Retinal pigment epithelial cell (primary cell): ENCODE measurements around the gene GALNT2.

Experiments used
- DNase-seq: peaks from one replicate; pipeline ENCODE4 v3.0.0-alpha.2; 2010; ENCODE audit warnings: low read depth
- H3K4me3 ChIP-seq: 2 replicates; pipeline ENCODE4 v1.5.1; 2011; ENCODE audit warnings: mild to moderate bottlenecking, low read length, control low read depth, moderate library complexity
- TF ChIP-seq, protein P1 (sequence below): conservative IDR thresholded peaks from 2 replicates; pipeline ENCODE4 v1.5.1; 2011; ENCODE audit warnings: low read depth, low read length, control low read depth, inconsistent platforms

Gene GALNT2

GRCh38 chr1:230197644-230198567 is 130.9 kb downstream of the GALNT2 start:
- TF ChIP-seq, protein P1, sequence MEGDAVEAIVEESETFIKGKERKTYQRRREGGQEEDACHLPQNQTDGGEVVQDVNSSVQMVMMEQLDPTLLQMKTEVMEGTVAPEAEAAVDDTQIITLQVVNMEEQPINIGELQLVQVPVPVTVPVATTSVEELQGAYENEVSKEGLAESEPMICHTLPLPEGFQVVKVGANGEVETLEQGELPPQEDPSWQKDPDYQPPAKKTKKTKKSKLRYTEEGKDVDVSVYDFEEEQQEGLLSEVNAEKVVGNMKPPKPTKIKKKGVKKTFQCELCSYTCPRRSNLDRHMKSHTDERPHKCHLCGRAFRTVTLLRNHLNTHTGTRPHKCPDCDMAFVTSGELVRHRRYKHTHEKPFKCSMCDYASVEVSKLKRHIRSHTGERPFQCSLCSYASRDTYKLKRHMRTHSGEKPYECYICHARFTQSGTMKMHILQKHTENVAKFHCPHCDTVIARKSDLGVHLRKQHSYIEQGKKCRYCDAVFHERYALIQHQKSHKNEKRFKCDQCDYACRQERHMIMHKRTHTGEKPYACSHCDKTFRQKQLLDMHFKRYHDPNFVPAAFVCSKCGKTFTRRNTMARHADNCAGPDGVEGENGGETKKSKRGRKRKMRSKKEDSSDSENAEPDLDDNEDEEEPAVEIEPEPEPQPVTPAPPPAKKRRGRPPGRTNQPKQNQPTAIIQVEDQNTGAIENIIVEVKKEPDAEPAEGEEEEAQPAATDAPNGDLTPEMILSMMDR, result no peak
- DNase-seq, result no peak

GRCh38 chr1:230199034-230199433 is 132.0 kb downstream of the GALNT2 start:
- TF ChIP-seq, protein P1, result no peak
- DNase-seq, result no peak
- no peak overlapping the region for H3K4me3 ChIP-seq

More at GRCh38 chr1:230197644-230198567, 130.9 kb downstream of the GALNT2 start:
- no peak overlapping the region for H3K4me3 ChIP-seq

DNA sequence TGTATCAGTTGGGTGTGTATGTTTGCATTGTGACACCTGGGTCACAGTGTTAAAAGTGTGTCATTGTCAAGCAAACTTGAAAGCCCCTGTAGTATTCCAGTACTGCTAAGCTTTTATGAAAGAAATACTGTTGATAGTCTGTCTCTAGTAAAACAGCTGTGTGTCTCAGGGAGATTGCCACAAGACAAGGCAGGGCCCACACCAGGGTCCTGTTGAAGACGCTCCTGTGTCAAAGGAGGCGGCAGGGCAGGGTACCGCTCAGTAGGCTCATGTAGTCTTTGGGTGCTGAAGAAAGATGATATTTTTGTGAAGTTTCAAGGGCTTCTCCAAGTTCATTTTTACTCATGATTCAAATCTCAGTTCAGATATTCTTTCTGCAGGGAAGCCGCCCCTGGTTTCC is 132.5 kb downstream of the GALNT2 start:
- TF ChIP-seq, protein P1, result no peak
- no peak for DNase-seq
- no peak overlapping the region for H3K4me3 ChIP-seq

- no peak for DNase-seq
- TF ChIP-seq, protein P1, result no peak
- no peak overlapping the region for H3K4me3 ChIP-seq
Observed at GRCh38 chr1:230200276-230200675, 133.2 kb downstream of the GALNT2 start.

GRCh38 chr1:230201445-230201844 is 134.4 kb downstream of the GALNT2 start:
- no peak for DNase-seq

DNA sequence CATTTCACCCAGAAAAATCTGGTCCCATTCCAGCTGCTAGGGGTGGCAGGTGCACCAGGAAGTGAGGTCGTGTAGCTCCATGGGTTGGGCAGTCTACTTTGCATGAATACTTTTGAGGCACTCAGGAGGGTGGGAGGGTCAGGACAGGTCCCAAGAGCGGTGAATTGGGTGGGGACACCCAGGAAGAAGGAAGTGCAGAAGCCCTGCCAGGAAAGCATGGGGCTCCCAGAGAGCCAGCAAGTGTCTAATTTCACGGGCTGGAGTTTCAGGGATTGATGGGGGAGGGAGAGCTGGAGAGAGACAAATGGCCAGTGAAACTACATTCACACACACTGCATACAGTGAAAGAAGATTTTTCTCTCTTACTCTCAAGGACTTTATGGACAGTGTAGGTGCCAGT is 137.8 kb downstream of the GALNT2 start:
- DNase-seq, result no peak
- TF ChIP-seq, protein P1, result no peak

More at GRCh38 chr1:230201445-230201844, 134.4 kb downstream of the GALNT2 start:
- TF ChIP-seq, protein P1, result no peak
- H3K4me3 ChIP-seq, result no peak overlapping the region

GRCh38 chr1:230205719-230206198 is 138.7 kb downstream of the GALNT2 start:
- TF ChIP-seq, protein P1, result no peak
- H3K4me3 ChIP-seq, result no peak overlapping the region
- DNase-seq, result no peak

More for the DNA sequence above, 137.8 kb downstream of the GALNT2 start:
- no peak overlapping the region for H3K4me3 ChIP-seq
